WTC11 (cell line): ENCODE measurements around the gene TNFSF13B.

Experiments
- ATF1 ChIP-seq: sonication (generic); formaldehyde crosslinking; IDR thresholded peaks from 2 replicates; pipeline ENCODE4 v1.8.1; 2023; ENCODE audit warnings: mild to moderate bottlenecking, moderate library complexity, missing genetic modification reagents
- FOXP1 ChIP-seq: sonication (generic); formaldehyde crosslinking; IDR thresholded peaks from 2 replicates; pipeline ENCODE4 v1.8.0; 2022; ENCODE audit warnings: missing genetic modification reagents, mild to moderate bottlenecking, moderate library complexity, borderline replicate concordance
- NFYB ChIP-seq: sonication (generic); formaldehyde crosslinking; conservative IDR thresholded peaks from 2 replicates; pipeline ENCODE4 v1.8.0; 2022; ENCODE audit warnings: low read depth, missing genetic modification reagents
- SP1 ChIP-seq: sonication (generic); formaldehyde crosslinking; conservative IDR thresholded peaks from 2 replicates; pipeline ENCODE4 v1.8.1; 2022; ENCODE audit warnings: missing genetic modification reagents
- TP53 ChIP-seq: sonication (generic); formaldehyde crosslinking; IDR thresholded peaks from 2 replicates; pipeline ENCODE4 v1.8.1; 2023; ENCODE audit warnings: mild to moderate bottlenecking, missing genetic modification reagents
- TF ChIP-seq, protein P1 (sequence below): fragments of 200-600 bp; IDR thresholded peaks from 2 replicates; pipeline ENCODE4 v1.8.0; 2022; ENCODE audit warnings: antibody characterized with exemption
- TF ChIP-seq, protein P2 (sequence below): sonication (generic); formaldehyde crosslinking; IDR thresholded peaks from 2 replicates; pipeline ENCODE4 v1.8.1; 2022; ENCODE audit warnings: low read depth, missing genetic modification reagents, borderline replicate concordance
- TF ChIP-seq, protein P3 (sequence below): sonication (generic); formaldehyde crosslinking; conservative IDR thresholded peaks from 2 replicates; pipeline ENCODE4 v1.8.1; 2022; ENCODE audit warnings: mild to moderate bottlenecking, missing genetic modification reagents
- TF ChIP-seq, protein P4 (sequence below): fragments of 250-450 bp; sonication (Bioruptor Pico); IDR thresholded peaks from 2 replicates; pipeline ENCODE4 v1.9.0; 2021; ENCODE audit warnings: mild to moderate bottlenecking

DNA sequence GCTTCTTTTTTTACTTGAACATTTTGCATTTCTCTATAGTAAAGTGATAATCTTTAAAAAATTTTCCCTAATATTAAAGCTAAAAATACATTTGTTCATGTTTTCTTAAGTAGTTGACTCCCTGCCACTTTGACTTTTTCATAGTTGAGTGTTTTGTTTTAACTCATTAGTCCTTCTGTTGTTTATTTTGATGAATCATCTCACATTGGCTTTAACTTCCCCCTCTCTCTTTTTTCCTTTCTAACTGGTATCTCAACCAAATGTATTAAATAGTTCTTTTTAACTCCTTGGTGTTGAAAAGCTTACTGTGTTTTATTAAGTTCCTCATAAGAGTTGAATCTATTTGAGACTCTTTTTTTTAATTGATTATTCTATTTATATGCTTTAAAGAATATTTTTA, 2.8 kb downstream of the TNFSF13B start:
- no peak for TF ChIP-seq FOXP1 (CRISPR knock-in tag)
- TF ChIP-seq, protein P1, sequence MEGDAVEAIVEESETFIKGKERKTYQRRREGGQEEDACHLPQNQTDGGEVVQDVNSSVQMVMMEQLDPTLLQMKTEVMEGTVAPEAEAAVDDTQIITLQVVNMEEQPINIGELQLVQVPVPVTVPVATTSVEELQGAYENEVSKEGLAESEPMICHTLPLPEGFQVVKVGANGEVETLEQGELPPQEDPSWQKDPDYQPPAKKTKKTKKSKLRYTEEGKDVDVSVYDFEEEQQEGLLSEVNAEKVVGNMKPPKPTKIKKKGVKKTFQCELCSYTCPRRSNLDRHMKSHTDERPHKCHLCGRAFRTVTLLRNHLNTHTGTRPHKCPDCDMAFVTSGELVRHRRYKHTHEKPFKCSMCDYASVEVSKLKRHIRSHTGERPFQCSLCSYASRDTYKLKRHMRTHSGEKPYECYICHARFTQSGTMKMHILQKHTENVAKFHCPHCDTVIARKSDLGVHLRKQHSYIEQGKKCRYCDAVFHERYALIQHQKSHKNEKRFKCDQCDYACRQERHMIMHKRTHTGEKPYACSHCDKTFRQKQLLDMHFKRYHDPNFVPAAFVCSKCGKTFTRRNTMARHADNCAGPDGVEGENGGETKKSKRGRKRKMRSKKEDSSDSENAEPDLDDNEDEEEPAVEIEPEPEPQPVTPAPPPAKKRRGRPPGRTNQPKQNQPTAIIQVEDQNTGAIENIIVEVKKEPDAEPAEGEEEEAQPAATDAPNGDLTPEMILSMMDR = no peak
- TF ChIP-seq NFYB (CRISPR knock-in tag) = no peak
- TF ChIP-seq, protein P2, sequence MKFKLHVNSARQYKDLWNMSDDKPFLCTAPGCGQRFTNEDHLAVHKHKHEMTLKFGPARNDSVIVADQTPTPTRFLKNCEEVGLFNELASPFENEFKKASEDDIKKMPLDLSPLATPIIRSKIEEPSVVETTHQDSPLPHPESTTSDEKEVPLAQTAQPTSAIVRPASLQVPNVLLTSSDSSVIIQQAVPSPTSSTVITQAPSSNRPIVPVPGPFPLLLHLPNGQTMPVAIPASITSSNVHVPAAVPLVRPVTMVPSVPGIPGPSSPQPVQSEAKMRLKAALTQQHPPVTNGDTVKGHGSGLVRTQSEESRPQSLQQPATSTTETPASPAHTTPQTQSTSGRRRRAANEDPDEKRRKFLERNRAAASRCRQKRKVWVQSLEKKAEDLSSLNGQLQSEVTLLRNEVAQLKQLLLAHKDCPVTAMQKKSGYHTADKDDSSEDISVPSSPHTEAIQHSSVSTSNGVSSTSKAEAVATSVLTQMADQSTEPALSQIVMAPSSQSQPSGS (CRISPR knock-in tag) = no peak
- TF ChIP-seq TP53 (CRISPR knock-in tag) = no peak
- TF ChIP-seq, protein P3, sequence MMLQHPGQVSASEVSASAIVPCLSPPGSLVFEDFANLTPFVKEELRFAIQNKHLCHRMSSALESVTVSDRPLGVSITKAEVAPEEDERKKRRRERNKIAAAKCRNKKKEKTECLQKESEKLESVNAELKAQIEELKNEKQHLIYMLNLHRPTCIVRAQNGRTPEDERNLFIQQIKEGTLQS (CRISPR knock-in tag) = no peak
- no peak for TF ChIP-seq SP1 (CRISPR knock-in tag)
- TF ChIP-seq, protein P4, sequence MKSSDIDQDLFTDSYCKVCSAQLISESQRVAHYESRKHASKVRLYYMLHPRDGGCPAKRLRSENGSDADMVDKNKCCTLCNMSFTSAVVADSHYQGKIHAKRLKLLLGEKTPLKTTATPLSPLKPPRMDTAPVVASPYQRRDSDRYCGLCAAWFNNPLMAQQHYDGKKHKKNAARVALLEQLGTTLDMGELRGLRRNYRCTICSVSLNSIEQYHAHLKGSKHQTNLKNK = no peak
- no peak for TF ChIP-seq ATF1
